SK-N-SH (cell line): ENCODE data around the gene WEE2.

Source experiments
- CHD2 ChIP-seq: fragments of 150-350 bp; IDR thresholded peaks from 2 replicates; pipeline ENCODE4 v1.6.1; 2018; ENCODE audit warnings: low read length; ENCODE audit not compliant: partially characterized antibody
- CTCF ChIP-seq: fragments of 200-600 bp; sonication (generic); IDR thresholded peaks from 2 replicates; pipeline ENCODE4 v1.6.1; 2017; ENCODE audit warnings: antibody characterized with exemption, mild to moderate bottlenecking, moderate library complexity
- POLR2AphosphoS5 ChIP-seq: IDR thresholded peaks from 2 replicates; pipeline ENCODE4 v1.6.1; 2012; ENCODE audit warnings: low read depth, low read length
- RCOR1 ChIP-seq: fragments of 150-350 bp; IDR thresholded peaks from 2 replicates; pipeline ENCODE4 v1.6.1; 2017; ENCODE audit warnings: antibody characterized with exemption, low read length
- REST ChIP-seq: IDR thresholded peaks from 2 replicates; pipeline ENCODE4 v1.6.1; 2012; ENCODE audit warnings: mild to moderate bottlenecking, low read depth, low read length, moderate library complexity
- SIN3A ChIP-seq: IDR thresholded peaks from 2 replicates; pipeline ENCODE4 v1.6.1; 2012; ENCODE audit warnings: low read depth, mild to moderate bottlenecking, low read length, moderate library complexity, borderline replicate concordance
- TEAD4 ChIP-seq: IDR thresholded peaks from 2 replicates; pipeline ENCODE4 v1.4.0; 2012; ENCODE audit warnings: mild to moderate bottlenecking, borderline replicate concordance; ENCODE audit not compliant: insufficient read depth
- USF2 ChIP-seq: fragments of 150-350 bp; IDR thresholded peaks from 2 replicates; pipeline ENCODE4 v1.6.1; 2017; ENCODE audit warnings: antibody characterized with exemption, low read length, low read depth, borderline replicate concordance

- no peak for TF ChIP-seq POLR2AphosphoS5
- no peak for TF ChIP-seq CTCF
- no peak for TF ChIP-seq USF2
- no peak for TF ChIP-seq REST
- no peak for TF ChIP-seq CHD2
- no peak for TF ChIP-seq RCOR1
- TF ChIP-seq SIN3A, result no peak
- TF ChIP-seq TEAD4, result no peak
These were observed 32.5 kb upstream of the WEE2 start for GRCh38 chr7:141675436-141676215.
